Tibial nerve (tissue), 4 donors: ENCODE results near the gene TRDN.

Experiments used
- EP300 ChIP-seq, 2 donors: sonication (generic); formaldehyde crosslinking; IDR thresholded peaks; one replicate each; pipeline ENCODE4 v1.6.1; 2017; ENCODE audit warnings: antibody characterized with exemption in 2 of 2, mild to moderate bottlenecking in 1 of 2
- TF ChIP-seq, protein P1 (sequence below), 5 experiments: fragments of 200-600 bp in 3 of 5; fragments of 450-650 bp in 2 of 5; sonication (generic) in 3 of 5; IDR thresholded peaks; one replicate each; pipeline ENCODE4 v1.5.1; 2016 to 2019; ENCODE audit warnings: antibody characterized with exemption in 5 of 5, mild to moderate bottlenecking in 3 of 5, moderate library complexity in 2 of 5

DNA sequence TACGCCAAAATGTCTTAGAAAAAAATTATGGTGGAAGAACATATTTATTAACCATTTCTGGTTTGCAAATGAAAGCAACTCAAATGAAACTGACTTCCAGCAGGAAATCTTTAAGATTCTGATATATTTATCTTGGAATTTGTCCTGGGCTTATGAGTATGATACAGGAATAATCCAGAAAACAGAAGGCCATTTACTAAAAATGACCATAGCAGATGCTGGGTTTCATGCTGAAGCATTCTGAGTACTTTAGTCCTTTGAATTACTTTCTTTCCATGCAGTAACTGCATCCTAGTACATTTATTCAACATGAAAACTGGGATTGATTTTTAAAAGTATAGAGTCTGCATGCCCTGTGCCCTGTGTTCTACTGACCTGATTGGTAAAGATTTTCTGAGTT lies 468.3 kb downstream of the TRDN start:
- TF ChIP-seq, protein P1, sequence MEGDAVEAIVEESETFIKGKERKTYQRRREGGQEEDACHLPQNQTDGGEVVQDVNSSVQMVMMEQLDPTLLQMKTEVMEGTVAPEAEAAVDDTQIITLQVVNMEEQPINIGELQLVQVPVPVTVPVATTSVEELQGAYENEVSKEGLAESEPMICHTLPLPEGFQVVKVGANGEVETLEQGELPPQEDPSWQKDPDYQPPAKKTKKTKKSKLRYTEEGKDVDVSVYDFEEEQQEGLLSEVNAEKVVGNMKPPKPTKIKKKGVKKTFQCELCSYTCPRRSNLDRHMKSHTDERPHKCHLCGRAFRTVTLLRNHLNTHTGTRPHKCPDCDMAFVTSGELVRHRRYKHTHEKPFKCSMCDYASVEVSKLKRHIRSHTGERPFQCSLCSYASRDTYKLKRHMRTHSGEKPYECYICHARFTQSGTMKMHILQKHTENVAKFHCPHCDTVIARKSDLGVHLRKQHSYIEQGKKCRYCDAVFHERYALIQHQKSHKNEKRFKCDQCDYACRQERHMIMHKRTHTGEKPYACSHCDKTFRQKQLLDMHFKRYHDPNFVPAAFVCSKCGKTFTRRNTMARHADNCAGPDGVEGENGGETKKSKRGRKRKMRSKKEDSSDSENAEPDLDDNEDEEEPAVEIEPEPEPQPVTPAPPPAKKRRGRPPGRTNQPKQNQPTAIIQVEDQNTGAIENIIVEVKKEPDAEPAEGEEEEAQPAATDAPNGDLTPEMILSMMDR (IDR thresholded peaks at IDR 0.05) = no peak
- TF ChIP-seq EP300 (IDR thresholded peaks at IDR 0.05) = no peak
